HG03175 (cell line): ENCODE results near the gene FAM117B.
"Not testable (repeated sequence)": the region's sequence is repeated elsewhere in the genome, so short reads cannot be mapped to it uniquely, and the experiment has no call there.

Experiments
- ATAC-seq: cut with Tn5 transposase; IDR thresholded peaks from one replicate; pipeline ENCODE4 v1.9.1; 2021; ENCODE audit warnings: mild to moderate bottlenecking, moderate library complexity; ENCODE audit not compliant: unreplicated experiment

Gene FAM117B

DNA sequence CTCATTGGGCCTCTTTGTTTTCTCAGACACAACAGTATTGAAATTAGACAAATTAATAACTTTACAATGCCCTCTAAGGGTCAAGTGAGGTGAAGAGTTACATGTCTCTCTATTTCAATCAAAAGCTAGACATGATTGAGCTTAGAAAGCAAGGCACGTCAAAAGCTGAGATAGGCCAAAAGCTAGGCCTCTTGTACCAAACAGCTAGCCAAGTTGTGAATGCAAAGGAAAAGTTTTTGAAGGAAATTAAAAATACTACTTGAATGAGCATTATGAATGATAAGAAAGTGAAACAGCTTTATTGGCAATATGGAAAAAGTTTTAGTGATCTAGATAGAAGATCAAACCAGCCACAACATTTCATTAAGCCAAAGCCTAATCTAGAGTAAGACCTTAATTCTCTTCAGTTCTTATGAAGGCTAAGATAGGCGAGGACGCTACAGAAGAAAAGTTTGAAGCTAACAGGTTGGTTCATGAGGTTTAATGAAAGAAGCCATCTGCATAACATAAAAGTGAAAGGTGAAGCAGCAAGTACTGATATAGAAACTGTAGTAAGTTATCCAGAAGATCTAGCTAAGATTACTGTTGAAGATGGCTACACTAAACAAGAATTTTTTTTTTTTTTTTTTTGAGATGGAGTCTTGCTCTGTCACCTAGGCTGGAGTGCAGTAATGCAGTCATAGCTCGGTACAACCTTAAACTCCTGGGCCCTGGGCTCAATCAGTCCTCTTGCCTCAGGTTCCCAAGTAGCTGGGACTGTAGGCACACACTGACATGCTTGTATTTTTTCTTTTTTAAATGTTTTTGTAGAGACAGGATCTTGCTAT is 65.5 kb downstream of the FAM117B start:
- no peak for ATAC-seq

DNA sequence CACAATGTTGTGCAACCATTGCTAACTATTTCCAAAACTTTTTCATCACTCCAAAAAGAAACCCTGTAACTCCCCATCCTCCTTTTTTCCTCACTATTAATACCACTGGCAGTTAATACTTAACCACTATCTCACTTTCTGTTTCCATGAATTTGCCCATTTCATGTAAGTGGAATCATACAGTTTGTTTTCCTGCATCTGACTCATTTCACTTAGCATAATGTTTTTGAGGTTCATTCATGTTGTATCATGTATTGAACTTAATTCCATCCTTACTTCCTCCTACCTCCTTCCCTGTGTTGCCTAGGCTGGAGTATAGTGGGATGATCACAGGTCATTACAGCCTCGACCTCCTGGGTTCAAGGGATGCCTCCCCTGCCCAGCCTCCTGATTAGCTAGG is 68.3 kb downstream of the FAM117B start:
- no peak for ATAC-seq

DNA sequence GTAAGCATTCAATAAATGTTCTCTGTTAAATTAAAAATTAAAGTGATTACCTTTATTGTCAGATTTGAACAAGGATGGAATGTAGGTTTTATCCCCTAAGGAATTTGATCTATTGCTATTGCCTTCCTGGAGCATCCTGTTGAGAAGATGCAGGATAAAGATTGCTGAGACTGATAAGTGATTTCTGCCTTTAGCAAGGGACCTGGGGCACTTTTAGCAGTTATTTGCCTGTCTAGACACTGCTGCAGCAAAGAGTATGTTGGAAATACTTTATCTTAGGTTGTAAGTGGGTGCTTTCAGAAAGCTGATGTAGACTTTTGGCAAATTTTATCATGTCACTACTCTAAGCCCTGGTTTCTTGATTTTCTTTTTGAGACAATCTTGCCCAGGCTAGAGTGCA is 69.5 kb downstream of the FAM117B start:
- no peak for ATAC-seq

DNA sequence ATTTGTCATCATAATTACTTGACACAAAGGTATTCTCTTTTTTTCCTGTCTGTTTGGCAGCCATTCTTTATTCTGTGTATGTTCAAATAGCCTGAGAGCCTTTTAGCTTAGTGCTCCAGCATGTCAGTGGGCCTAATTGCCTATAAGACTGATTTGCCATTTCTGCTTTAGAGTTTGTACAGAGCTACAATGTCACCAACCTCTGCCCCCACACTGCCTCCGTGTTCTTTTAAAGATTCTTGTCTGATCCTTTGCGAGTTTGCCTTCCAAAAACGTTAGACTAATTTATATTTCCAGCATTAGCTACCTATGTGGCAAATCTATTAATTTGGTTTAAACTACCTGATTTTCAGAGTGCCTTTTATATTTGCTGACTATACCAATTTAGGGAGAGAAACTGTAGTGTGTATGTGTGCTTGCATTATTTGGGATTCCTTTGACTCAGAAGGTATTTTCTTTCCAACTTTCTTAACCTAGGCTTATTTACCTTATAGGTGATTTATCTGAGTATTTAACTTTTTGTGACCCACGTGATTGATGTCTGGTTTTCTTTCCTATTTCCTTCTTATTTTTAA is 70.8 kb downstream of the FAM117B start:
- no peak for ATAC-seq

DNA sequence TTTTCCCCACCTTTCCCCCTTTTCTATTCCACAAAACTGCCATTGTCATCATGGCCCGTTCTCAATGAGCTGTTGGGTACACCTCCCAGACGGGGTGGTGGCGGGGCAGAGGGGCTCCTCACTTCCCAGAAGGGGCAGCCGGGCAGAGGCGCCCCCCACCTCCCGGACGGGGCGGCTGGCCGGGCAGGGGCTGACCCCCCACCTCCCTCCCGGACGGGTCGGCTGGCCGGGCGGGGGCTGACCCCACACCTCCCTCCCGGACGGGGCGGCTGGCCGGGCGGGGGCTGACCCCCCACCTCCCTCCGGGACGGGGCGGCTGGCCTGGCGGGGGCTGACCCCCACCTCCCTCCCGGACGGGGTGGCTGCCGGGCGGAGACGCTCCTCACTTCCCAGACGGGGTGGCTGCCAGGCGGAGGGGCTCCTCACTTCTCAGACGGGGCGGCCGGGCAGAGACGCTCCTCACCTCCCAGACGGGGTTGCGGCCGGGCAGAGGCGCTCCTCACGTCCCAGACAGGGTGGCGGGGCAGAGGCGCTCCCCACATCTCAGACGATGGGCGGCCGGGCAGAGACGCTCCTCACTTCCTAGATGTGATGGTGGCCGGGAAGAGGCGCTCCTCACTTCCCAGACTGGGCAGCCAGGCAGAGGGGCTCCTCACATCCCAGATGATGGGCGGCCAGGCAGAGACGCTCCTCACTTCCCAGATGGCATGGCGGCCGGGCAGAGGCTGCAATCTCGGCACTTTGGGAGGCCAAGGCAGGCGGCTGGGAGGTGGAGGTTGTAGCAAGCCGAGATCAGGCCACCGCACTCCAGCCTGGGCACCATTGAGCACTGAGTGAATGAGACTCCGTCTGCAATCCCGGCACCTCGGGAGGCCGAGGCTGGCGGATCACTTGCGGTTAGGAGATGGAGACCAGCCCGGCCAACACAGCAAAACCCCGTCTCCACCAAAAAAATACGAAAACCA is 80.5 kb downstream of the FAM117B start:
- ATAC-seq, result not testable (repeated sequence)

DNA sequence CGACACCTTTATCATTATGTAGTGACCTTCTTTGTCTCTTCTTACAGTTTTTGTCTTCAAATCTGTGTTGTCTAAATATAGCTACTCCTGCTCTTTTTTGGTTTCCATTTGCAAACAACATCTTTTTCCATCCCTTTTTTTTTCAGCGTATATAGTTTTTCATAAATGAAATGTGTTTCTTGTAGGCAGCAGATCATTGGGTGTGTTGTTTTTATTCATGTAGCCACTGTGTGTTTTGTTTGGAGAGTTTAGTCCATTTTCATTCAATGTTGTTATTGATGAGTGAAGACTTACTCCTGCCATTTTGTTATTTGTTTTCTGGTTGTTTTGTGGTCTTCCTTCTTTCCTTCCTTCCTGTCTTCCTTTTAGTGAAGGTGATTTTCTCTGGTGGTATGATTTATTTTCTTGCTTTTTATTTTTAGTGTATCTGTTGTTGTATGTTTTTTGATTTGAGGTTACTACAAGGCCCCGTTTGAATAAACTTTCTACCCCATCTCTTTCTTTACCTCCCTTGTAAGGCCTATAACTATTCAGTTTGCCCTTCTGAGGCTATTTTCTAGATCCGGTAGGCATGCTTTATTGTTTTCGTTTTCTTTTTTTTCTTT is 81.4 kb downstream of the FAM117B start:
- no peak for ATAC-seq

DNA sequence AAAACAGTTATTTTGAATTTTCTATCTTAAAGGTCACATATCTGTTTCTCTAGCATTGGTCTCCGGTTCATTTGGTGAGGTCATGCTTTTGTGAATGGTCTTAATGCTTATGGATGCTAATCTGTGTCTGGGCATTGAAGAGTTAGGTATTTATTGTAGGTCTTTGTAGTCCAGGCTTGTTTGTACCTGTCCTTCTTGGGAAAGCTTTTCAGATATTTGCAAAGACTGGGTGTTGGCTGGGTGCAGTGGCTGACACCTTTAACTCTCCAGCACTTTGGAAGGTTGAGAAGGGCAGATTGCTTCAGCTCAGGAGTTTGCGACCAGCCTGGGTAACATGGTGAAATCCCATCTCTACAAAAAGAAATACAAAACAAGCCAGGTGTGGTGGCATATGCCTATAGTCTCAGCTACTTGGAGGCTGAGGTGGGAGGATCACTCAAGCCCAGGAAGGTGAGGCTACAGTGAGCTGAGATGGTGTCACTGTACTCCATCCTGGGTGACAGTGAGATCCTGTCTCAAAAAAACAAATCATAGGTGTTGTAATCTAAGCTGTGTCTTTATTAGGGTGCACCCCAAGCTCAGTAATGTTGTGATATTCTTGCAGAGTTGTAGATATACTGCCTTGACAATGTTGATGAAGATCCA is 82.3 kb downstream of the FAM117B start:
- no peak for ATAC-seq

DNA sequence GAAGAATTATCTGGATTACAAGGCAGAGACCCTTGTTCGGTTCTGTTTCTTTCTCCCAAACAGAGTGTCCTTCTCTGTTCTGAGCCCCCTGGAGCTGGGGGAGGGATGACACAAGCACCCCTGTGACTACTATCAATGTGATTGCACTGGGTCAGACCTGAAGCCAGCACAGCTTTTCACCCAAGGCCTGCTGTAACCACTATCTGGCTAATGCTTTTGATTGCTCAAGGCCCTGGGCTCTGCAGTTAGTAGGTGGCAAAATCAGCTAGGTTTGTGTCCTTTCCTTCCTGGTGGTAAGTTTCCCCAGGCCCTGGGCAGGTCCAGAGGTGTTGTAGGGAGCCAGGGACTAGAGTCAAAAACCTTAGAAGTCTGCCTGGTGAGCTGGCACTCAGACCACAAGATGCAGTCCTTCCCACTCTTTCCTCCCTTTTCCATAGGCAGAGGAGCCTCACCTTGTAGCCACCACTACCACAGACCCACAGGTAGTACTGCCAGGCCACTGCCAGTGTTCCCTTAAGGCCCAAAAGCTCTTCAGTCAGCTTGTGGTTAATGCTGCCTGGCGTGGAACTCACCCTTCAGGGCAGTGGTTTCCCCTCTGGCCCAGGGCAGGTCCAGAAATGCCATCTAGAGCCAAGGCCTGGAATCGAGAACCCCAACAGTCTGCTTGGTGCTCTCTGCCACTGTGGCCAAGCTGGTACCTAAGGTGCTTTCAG is 83.0 kb downstream of the FAM117B start:
- no peak for ATAC-seq

DNA sequence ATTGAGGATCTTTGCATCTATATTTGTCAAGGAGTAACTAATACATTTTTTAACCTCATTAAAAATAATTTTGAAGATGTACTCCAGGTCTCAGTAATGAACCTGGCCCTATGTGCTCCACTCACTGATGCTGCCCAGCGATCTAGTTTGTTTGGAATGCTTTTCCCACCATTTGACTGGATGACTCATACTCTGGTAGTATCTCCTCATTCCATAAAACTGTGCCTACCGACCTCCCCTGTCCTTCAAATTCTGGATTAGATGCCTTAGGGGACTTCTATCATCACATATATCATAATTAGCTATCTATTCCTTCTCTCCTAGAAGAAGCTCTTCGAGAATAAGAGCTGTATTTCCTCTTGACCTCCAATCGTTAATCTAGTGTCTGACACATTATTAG is 83.8 kb downstream of the FAM117B start:
- ATAC-seq, result no peak

DNA sequence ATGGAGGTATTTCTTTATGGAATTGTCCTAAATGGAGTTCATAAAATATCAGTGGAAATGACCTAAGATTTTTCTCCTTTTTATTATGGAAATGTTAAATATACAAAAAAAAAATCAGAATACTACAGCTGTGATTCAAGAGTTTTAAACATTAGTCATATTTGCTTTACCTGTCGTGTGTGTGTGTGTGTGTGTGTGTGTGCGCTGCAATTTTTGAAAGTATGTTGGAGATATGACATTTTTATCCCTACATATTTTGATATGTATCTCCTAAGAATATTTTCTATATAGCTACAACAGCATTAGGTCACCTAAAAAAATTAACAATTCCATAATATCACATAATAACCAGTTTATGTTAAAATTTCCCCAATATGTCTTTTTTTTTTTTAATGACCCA is 85.5 kb downstream of the FAM117B start:
- no peak for ATAC-seq

DNA sequence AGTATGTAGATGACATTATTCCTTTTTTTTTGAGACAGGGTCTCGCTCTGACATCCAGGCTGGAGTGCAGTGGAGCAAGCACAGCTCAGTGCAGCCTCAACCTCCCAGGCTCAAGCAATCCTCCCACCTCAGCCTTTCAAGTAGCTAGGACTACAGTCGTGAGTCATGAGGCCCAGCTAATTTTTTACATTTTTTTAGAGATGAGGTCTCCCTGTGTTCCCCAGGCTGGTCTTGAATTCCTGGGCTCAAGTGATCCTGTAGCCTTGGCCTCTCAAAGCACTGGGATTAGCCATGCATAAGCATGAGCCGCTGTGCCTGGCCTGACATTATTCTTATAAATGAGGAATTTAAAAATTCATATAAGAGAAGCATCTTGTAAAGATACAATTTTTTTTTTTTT is 86.9 kb downstream of the FAM117B start:
- no peak for ATAC-seq

DNA sequence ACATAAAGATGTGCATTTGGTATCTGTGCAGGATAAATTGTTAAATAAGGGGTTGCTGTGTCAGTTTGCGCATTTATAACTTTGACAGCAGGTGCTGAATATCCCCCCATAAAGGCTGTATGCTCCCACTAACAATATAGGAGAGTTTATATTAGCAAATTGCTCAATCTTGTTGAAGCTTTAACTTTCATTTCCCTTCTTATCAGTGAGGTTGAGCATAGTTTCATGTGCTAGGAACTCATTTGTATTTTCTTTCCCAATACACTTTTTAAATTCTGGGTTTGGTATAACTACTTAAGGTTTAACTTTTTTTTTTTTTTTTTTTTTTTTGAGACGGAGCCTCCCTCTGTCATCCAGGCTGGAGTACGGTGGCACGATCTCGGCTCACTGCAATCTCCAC is 89.0 kb downstream of the FAM117B start:
- no peak for ATAC-seq

DNA sequence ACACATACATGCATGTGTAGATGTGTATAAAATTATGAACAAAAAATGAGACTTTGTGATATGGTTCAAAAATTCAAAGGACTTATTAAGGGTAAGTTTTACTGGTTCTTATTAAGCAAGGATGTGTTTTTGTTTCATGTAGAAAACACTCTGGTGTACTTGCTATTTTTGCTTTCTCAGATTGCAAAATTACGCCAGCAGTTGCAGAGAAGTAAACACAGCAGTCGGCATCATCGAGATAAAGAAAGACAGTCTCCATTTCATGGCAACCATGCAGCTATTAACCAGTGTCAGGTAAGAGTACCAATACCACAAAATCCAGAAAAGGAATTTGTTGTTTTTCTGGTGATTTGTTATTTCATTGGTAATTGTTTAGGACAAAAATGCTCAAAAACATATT is 91.3 kb downstream of the FAM117B start:
- ATAC-seq, result no peak

DNA sequence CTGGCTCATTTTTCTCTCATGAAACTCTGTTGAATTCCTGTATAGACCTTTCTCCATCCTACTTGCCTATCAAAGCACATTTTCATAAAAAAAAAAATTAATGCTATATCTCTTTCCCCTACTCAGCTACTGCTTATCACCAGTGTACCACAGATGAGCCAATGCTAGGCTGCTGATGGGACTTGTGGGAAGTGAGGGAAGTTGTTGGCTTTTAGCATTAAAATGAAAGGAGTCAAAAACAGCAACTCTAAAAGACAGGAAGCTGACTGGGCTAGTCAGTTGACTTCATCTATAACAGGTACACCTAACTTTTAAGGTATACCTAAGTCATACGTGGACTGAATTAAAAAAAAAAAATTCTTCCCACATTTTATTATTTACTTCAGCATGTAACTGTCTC is 102.1 kb downstream of the FAM117B start:
- ATAC-seq, result no peak

DNA sequence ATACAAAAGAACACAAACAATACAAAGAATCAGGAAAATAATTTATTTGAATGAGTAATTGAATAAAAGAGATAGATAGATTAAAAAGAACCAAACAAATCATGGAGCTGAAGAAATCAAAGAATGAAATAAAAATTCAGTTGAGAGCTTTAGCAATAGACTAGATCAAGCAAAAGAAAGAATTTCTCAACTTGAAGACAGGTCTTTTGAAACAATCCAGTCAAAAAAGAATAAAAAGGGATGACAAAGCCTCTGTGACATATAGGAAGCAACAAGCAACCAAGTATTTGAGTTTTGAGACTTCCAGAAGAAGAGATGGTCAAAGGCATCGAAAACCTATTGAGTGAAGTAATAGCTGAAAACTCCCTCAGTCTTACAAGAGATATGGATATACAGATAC is 108.8 kb downstream of the FAM117B start:
- ATAC-seq, result no peak

DNA sequence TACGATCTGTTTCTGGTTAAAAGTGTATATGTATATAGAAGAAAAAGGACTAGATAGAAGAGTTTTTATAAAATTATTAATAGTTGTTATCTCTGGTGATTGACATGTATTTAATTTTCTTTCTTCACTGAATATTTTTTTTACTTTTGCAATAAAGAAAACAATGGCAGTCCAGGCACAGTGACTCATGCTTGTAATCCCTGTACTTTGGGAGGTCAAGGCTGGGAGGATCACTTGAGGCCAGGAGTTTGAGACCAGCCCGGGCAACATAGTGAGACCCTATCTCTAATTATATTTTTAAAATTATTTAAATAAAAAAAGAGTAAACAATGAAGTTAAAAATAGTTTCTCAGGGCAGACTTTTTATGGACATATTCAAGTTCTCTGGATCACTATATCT is 114.7 kb downstream of the FAM117B start:
- no peak for ATAC-seq

DNA sequence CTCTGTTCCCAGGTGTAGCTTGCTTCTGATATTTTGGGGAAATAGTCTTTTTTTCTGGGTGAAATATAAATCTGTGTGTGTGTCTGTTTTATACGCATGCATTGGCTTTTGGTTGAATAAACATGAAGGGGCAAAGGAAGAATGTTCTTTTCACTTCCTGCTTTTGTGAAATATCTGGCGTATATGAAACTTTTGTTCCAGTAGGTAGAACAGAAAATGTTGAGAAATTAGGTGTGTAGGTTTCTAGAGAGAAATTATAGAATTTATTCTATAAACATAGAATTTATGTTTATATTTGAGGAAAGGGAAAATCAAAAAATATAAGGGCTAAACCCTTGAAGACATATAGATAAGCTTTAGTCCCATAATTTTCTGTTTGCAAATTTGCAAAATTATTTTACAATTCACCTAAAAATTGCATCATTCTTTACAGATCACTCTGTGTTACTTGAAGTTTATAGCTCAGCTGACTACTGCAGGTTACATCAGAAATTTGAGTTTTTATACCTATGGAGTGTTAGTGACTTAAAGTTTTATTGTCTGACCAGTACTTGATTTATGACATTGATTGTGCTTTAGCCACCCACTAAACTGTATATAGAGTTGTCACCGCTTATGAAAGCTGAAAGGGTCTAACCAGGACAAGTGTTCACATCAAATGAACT is 116.1 kb downstream of the FAM117B start:
- no peak for ATAC-seq

DNA sequence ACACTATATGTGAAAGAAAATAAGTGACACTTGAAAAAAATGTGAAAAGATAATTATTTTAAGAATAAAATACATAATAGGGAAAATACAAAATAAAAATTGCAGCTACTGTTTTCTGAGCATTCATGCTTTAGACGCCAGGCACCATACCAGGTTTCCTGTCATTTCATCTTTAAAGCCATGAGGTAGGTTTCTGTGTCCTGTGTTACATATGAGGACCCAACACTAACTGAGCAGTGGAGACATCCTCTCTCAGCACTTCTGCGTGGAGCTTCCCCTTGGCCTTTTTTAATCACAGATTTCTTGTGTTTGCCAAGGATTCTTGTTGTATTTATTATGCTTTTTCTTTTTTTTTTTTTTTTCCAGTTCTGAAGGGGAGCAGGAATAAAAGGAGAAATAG is 117.3 kb downstream of the FAM117B start:
- no peak for ATAC-seq

DNA sequence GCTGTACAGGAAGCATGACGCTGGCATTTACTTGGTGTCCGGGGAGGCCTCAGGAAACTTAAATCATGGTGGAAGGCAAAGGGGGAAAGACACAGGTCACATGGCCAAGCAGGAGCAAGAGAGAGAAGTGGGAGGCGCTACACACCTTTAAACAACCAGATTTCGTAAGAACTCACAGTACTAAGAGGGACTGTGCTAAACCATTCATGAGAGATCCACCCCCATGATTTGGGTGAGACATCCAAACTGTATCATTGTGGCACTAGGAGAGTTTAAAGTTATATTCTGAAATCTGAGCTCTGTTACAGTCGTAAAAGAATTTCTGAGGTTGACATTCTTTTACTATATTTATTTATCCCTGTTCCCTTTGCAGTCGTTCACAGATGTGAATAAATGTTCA is 120.2 kb downstream of the FAM117B start:
- ATAC-seq, result no peak

DNA sequence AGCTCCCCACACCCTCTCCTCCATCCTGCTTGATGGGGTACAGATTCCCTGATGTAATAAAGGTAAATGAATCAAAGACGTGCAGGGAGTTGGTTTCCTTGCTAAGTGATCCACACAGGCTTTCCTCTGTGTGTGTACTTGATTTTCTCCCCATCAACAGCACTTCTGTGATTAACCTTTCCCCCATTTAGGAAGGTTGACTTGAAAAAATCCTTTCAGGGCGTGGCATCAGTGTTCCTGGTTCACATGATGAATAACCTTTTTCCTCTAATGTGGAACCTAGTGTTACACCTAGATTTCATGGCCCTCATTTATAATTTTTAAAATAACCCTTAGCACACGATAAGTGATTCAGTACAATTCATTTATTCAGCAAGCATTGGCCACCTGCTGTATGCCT is 121.8 kb downstream of the FAM117B start:
- no peak for ATAC-seq
